ENCODE measurements around the gene CNTNAP2. TPM values are rescaled to one million over a fixed set of nuclear protein-coding genes. Genes with fewer than 3 reads are reported as not detected.

Gene CNTNAP2
- polyA plus RNA-seq, 2 donors: 0.41 to 0.48 TPM

DNA sequence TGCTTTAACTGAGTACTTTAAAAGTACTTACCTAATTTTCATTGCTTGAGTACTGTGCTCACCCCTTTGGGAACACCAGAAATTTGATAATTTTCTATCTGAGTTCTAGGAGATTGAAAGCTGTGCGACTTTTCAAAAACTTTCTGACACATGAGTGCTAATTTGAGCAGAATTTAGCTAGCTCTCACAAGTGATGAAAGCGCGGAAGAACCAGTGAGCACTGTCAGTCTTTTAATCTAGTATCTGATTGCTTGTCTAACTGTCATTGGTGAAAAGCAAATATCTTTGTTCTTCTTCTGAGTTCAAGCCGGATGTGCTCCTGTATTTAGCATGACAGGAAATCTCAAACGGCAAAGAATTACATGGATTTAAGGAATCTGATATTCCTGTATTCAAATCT, 899.4 kb downstream of the CNTNAP2 start:
- Histone ChIP-seq H3K4me1 (ENCODE audit: control insufficient read depth in 2 of 2, insufficient read depth in 2 of 2, low read length in 1 of 2) (no peaks in the 10 kb centered on the region), H3K27me3 (ENCODE audit: control insufficient read depth in 1 of 2, insufficient read depth in 2 of 2, low read length in 2 of 2) (no peaks in the 10 kb centered on the region), H3K4me3 (ENCODE audit: low read depth in 1 of 2, low read length in 2 of 2) (no peak overlapping the region), H3K27ac (ENCODE audit: low read depth in 2 of 2, low read length in 1 of 2) (no peak overlapping the region), H3K36me3 (ENCODE audit: control insufficient read depth in 2 of 2, insufficient read depth in 2 of 2, low read length in 1 of 2) (no peaks in the 10 kb centered on the region), H3K9me3 (ENCODE audit: control insufficient read depth in 2 of 2, insufficient read depth in 1 of 2, low read depth in 1 of 2, low read length in 1 of 2) (no peaks in the 10 kb centered on the region)
- WGBS, 2 donors: 87 to 90% methylated on average over 5 of the region's 5 CpGs

GRCh38 chr7:147022056-147022455, 905.5 kb downstream of the CNTNAP2 start:
- Histone ChIP-seq H3K27ac (ENCODE audit: low read depth in 2 of 2, low read length in 1 of 2) (no peak overlapping the region), H3K36me3 (ENCODE audit: control insufficient read depth in 2 of 2, insufficient read depth in 2 of 2, low read length in 1 of 2) (no peaks in the 10 kb centered on the region), H3K27me3 (ENCODE audit: control insufficient read depth in 1 of 2, insufficient read depth in 2 of 2, low read length in 2 of 2) (no peaks in the 10 kb centered on the region), H3K9me3 (ENCODE audit: control insufficient read depth in 2 of 2, insufficient read depth in 1 of 2, low read depth in 1 of 2, low read length in 1 of 2) (no peaks in the 10 kb centered on the region), H3K4me3 (ENCODE audit: low read depth in 1 of 2, low read length in 2 of 2) (no peak overlapping the region), H3K4me1 (ENCODE audit: control insufficient read depth in 2 of 2, insufficient read depth in 2 of 2, low read length in 1 of 2) (no peaks in the 10 kb centered on the region)
- whole genome bisulfite sequencing, 2 donors: 64% methylated on average over 2 of the region's 2 CpGs

- Histone ChIP-seq H3K36me3 (ENCODE audit: control insufficient read depth in 2 of 2, insufficient read depth in 2 of 2, low read length in 1 of 2) (no peaks in the 10 kb centered on the region), H3K27ac (ENCODE audit: low read depth in 2 of 2, low read length in 1 of 2) (no peak overlapping the region), H3K27me3 (ENCODE audit: control insufficient read depth in 1 of 2, insufficient read depth in 2 of 2, low read length in 2 of 2) (no peaks in the 10 kb centered on the region), H3K4me1 (ENCODE audit: control insufficient read depth in 2 of 2, insufficient read depth in 2 of 2, low read length in 1 of 2) (no peaks in the 10 kb centered on the region), H3K4me3 (ENCODE audit: low read depth in 1 of 2, low read length in 2 of 2) (no peak overlapping the region), H3K9me3 (ENCODE audit: control insufficient read depth in 2 of 2, insufficient read depth in 1 of 2, low read depth in 1 of 2, low read length in 1 of 2) (no peaks in the 10 kb centered on the region)
Measured at GRCh38 chr7:147023440-147023839, 906.8 kb downstream of the CNTNAP2 start.

DNA sequence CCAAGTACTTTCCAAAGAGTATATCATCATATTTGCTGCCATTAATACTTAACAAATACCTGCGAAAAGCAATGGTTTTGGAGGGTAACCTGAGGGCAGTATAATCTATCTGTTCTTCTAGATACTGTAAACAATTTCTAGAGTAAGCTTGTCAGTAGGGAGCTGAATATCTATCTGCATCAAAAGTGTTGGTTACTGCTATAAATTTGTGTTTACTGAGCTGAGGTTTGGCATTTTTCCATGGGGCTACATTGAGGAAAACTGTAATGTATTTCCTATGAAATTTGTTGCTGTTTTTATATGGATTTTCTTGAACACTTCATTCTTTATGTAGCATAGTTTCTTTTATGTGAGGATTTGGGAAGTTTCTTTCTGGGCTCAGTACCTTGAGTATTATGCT, 913.4 kb downstream of the CNTNAP2 start:
- Histone ChIP-seq H3K36me3 (ENCODE audit: control insufficient read depth in 2 of 2, insufficient read depth in 2 of 2, low read length in 1 of 2) (no peaks in the 10 kb centered on the region), H3K4me3 (ENCODE audit: low read depth in 1 of 2, low read length in 2 of 2) (no peak overlapping the region), H3K4me1 (ENCODE audit: control insufficient read depth in 2 of 2, insufficient read depth in 2 of 2, low read length in 1 of 2) (no peaks in the 10 kb centered on the region), H3K9me3 (ENCODE audit: control insufficient read depth in 2 of 2, insufficient read depth in 1 of 2, low read depth in 1 of 2, low read length in 1 of 2) (peaks cover 0 to 2% of the 10 kb centered on the region in 2 donors), H3K27me3 (ENCODE audit: control insufficient read depth in 1 of 2, insufficient read depth in 2 of 2, low read length in 2 of 2) (no peaks in the 10 kb centered on the region), H3K27ac (ENCODE audit: low read depth in 2 of 2, low read length in 1 of 2) (no peak overlapping the region)
- 80 to 88% methylated on average over 1 of the region's 1 CpG for WGBS, 2 donors

GRCh38 chr7:147033641-147034040, 917.0 kb downstream of the CNTNAP2 start:
- H3K4me1 ChIP-seq (ENCODE audit: control insufficient read depth in 2 of 2, insufficient read depth in 2 of 2, low read length in 1 of 2): no peaks in the 10 kb centered on the region
- H3K9me3 ChIP-seq (ENCODE audit: control insufficient read depth in 2 of 2, insufficient read depth in 1 of 2, low read depth in 1 of 2, low read length in 1 of 2): peaks cover 0 to 3% of the 10 kb centered on the region in 2 donors
- no peaks in the 10 kb centered on the region for H3K27me3 ChIP-seq (ENCODE audit: control insufficient read depth in 1 of 2, insufficient read depth in 2 of 2, low read length in 2 of 2)
- no peak overlapping the region for H3K27ac ChIP-seq (ENCODE audit: low read depth in 2 of 2, low read length in 1 of 2)
- H3K4me3 ChIP-seq (ENCODE audit: low read depth in 1 of 2, low read length in 2 of 2): no peak overlapping the region
- no peaks in the 10 kb centered on the region for H3K36me3 ChIP-seq (ENCODE audit: control insufficient read depth in 2 of 2, insufficient read depth in 2 of 2, low read length in 1 of 2)
- 63 to 75% methylated on average over 1 of the region's 1 CpG for WGBS, 2 donors

DNA sequence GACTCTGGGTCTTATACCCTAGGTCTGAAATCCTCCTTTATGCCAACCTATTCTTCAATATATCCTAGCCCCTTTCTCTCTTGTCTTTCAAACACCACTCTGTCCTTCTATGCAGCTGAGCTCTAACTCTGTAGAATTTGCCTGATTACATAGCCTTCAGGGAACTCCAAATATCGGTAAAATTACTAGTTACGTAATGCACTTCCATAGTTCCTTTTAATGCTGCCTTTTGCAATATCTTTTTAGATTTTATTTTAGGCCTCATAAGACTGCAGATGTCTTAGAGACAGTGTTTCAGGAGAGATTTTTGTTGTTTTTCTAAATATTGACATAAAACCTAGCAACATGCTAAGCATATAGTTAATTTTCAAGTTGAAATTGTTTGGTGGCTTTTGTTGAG, 924.8 kb downstream of the CNTNAP2 start:
- Histone ChIP-seq H3K9me3 (ENCODE audit: control insufficient read depth in 2 of 2, insufficient read depth in 1 of 2, low read depth in 1 of 2, low read length in 1 of 2) (no peaks in the 10 kb centered on the region), H3K4me3 (ENCODE audit: low read depth in 1 of 2, low read length in 2 of 2) (no peak overlapping the region), H3K27me3 (ENCODE audit: control insufficient read depth in 1 of 2, insufficient read depth in 2 of 2, low read length in 2 of 2) (no peaks in the 10 kb centered on the region), H3K27ac (ENCODE audit: low read depth in 2 of 2, low read length in 1 of 2) (no peak overlapping the region), H3K4me1 (ENCODE audit: control insufficient read depth in 2 of 2, insufficient read depth in 2 of 2, low read length in 1 of 2) (no peaks in the 10 kb centered on the region), H3K36me3 (ENCODE audit: control insufficient read depth in 2 of 2, insufficient read depth in 2 of 2, low read length in 1 of 2) (no peaks in the 10 kb centered on the region)
- WGBS, 2 donors: 94 to 96% methylated on average over 2 of the region's 2 CpGs

- no peaks in the 10 kb centered on the region for H3K36me3 ChIP-seq (ENCODE audit: control insufficient read depth in 2 of 2, insufficient read depth in 2 of 2, low read length in 1 of 2)
- H3K9me3 ChIP-seq (ENCODE audit: control insufficient read depth in 2 of 2, insufficient read depth in 1 of 2, low read depth in 1 of 2, low read length in 1 of 2): no peaks in the 10 kb centered on the region
- H3K4me3 ChIP-seq (ENCODE audit: low read depth in 1 of 2, low read length in 2 of 2): no peak overlapping the region
- WGBS, 2 donors: 69% methylated on average over 6 of the region's 6 CpGs
- no peaks in the 10 kb centered on the region for H3K27me3 ChIP-seq (ENCODE audit: control insufficient read depth in 1 of 2, insufficient read depth in 2 of 2, low read length in 2 of 2)
- no peaks in the 10 kb centered on the region for H3K4me1 ChIP-seq (ENCODE audit: control insufficient read depth in 2 of 2, insufficient read depth in 2 of 2, low read length in 1 of 2)
- no peak overlapping the region for H3K27ac ChIP-seq (ENCODE audit: low read depth in 2 of 2, low read length in 1 of 2)
Measured at GRCh38 chr7:147044941-147045340, 928.3 kb downstream of the CNTNAP2 start.

DNA sequence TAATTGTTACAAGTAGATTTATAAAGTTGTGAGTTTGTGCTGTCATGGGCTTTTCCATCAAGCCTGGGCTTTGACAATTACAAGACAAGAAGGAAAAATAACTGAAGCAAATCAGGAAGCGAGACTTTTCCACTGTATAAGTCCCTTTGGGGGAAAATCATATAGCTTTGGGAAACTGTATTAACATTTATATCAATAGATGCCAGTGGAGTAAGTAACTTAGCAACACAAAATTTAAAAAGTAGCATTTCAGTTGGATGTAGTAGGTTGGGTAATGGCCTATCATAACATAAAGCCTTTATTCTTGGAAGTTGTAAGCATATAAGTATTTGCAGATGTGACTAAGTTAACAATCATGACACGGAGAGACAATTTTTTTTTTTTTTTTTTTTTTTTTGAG, 931.1 kb downstream of the CNTNAP2 start:
- Histone ChIP-seq H3K4me3 (ENCODE audit: low read depth in 1 of 2, low read length in 2 of 2) (no peak overlapping the region), H3K27ac (ENCODE audit: low read depth in 2 of 2, low read length in 1 of 2) (no peak overlapping the region), H3K27me3 (ENCODE audit: control insufficient read depth in 1 of 2, insufficient read depth in 2 of 2, low read length in 2 of 2) (no peaks in the 10 kb centered on the region), H3K4me1 (ENCODE audit: control insufficient read depth in 2 of 2, insufficient read depth in 2 of 2, low read length in 1 of 2) (no peaks in the 10 kb centered on the region), H3K9me3 (ENCODE audit: control insufficient read depth in 2 of 2, insufficient read depth in 1 of 2, low read depth in 1 of 2, low read length in 1 of 2) (no peaks in the 10 kb centered on the region), H3K36me3 (ENCODE audit: control insufficient read depth in 2 of 2, insufficient read depth in 2 of 2, low read length in 1 of 2) (no peaks in the 10 kb centered on the region)
- 73 to 77% methylated on average over 2 of the region's 2 CpGs for WGBS, 2 donors

GRCh38 chr7:147048864-147049263, 932.3 kb downstream of the CNTNAP2 start:
- H3K9me3 ChIP-seq (ENCODE audit: control insufficient read depth in 2 of 2, insufficient read depth in 1 of 2, low read depth in 1 of 2, low read length in 1 of 2): no peaks in the 10 kb centered on the region
- H3K4me3 ChIP-seq (ENCODE audit: low read depth in 1 of 2, low read length in 2 of 2): no peak overlapping the region
- H3K27me3 ChIP-seq (ENCODE audit: control insufficient read depth in 1 of 2, insufficient read depth in 2 of 2, low read length in 2 of 2): no peaks in the 10 kb centered on the region
- WGBS, 2 donors: 65 to 78% methylated on average over 5 of the region's 5 CpGs
- H3K27ac ChIP-seq (ENCODE audit: low read depth in 2 of 2, low read length in 1 of 2): no peak overlapping the region
- no peaks in the 10 kb centered on the region for H3K36me3 ChIP-seq (ENCODE audit: control insufficient read depth in 2 of 2, insufficient read depth in 2 of 2, low read length in 1 of 2)
- H3K4me1 ChIP-seq (ENCODE audit: control insufficient read depth in 2 of 2, insufficient read depth in 2 of 2, low read length in 1 of 2): no peaks in the 10 kb centered on the region

DNA sequence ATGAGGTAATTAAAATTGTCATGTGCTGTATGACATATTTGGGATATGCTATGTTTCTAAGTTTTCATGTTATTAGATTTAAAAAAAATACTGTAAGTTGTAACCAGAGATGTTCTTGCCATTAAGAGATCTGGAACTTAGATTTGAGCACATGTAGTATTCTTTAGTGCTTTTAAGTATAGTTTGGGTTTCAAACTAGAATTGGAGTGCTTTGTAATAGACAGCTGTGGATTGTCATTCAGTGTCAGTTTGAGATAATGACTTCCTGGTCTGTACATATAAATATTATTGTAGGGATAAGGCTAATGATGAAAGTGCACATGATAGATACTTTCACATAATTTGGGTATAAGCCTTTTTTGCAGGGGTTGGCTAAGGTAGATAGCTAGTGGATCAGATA, 936.2 kb downstream of the CNTNAP2 start:
- Histone ChIP-seq H3K36me3 (ENCODE audit: control insufficient read depth in 2 of 2, insufficient read depth in 2 of 2, low read length in 1 of 2) (no peaks in the 10 kb centered on the region), H3K9me3 (ENCODE audit: control insufficient read depth in 2 of 2, insufficient read depth in 1 of 2, low read depth in 1 of 2, low read length in 1 of 2) (peaks cover 0 to 3% of the 10 kb centered on the region in 2 donors), H3K4me1 (ENCODE audit: control insufficient read depth in 2 of 2, insufficient read depth in 2 of 2, low read length in 1 of 2) (no peaks in the 10 kb centered on the region), H3K27ac (ENCODE audit: low read depth in 2 of 2, low read length in 1 of 2) (no peak overlapping the region), H3K4me3 (ENCODE audit: low read depth in 1 of 2, low read length in 2 of 2) (no peak overlapping the region), H3K27me3 (ENCODE audit: control insufficient read depth in 1 of 2, insufficient read depth in 2 of 2, low read length in 2 of 2) (no peaks in the 10 kb centered on the region)
